ENCODE measurements around the gene SSH2. TPM values are rescaled to one million over a fixed set of nuclear protein-coding genes. Genes with fewer than 3 reads are reported as not detected.

Gene SSH2
- total RNA-seq, 1 experiment from 2014 or later = 14.6 TPM

DNA sequence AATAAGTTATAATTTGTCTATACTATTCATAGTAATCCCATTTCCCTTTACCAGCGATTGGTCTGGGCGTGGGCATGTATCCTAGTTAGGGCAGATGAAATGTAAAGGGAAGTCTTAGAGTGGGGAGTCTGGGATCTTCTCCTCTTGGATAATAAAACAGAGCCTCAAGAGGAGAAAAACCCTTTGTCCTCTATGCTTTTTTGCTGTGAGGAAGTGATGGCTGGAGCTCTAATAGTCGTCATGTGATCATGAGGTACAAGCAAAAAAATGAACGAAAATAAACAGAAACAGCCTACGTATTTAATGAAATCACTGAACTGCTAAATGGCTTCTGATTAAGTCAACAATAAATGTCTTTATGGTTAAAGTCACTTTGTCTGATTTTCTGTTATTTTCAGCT, 38.2 kb upstream of the SSH2 start:
- H3K23ac ChIP-seq (ENCODE audit: insufficient read length, low read depth, low read length) = no peak overlapping the region
- H2AFZ ChIP-seq (ENCODE audit: low read length) = no peak overlapping the region
- no peak overlapping the region for H3T11ph ChIP-seq (ENCODE audit: low read length)
- no peak overlapping the region for H3K4me3 Mint-ChIP-seq
- H2BK15ac ChIP-seq (ENCODE audit: low read depth, low read length) = no peak overlapping the region
- H3K36me3 Mint-ChIP-seq (ENCODE audit: insufficient read depth in 1 of 3, low read depth in 3 of 3) = peaks cover 0 to 5% (median 0%) of the 10 kb centered on the region in 3 experiments; a peak in 2 of 7 replicates
- H3K79me2 ChIP-seq (ENCODE audit: insufficient read depth, low read length) = no peaks in the 10 kb centered on the region
- H2BK120ac ChIP-seq (ENCODE audit: low read depth, low read length, poor library complexity, severe bottlenecking) = no peak overlapping the region
- no peaks in the 10 kb centered on the region for H3K4me1 Mint-ChIP-seq
- no peak overlapping the region for H3K27ac Mint-ChIP-seq
- no peak for DNase-seq
- H3K14ac ChIP-seq (ENCODE audit: insufficient read depth, low read length) = no peak overlapping the region
- no peaks in the 10 kb centered on the region for H3K23me2 ChIP-seq (ENCODE audit: insufficient read length, low read depth, low read length, poor library complexity, severe bottlenecking)
- no peak overlapping the region for H3K18ac ChIP-seq (ENCODE audit: insufficient read length, low read depth, low read length)
- no peak overlapping the region for H2BK12ac ChIP-seq (ENCODE audit: insufficient read length, low read depth, low read length)
- H3K9me3 Mint-ChIP-seq = peaks cover 6 to 9% of the 10 kb centered on the region in 2 experiments; a peak in 2 of 5 replicates
- no peak overlapping the region for H2AK5ac ChIP-seq (ENCODE audit: insufficient read length, low read length)
- no peak overlapping the region for H2BK5ac ChIP-seq (ENCODE audit: insufficient read length, low read length)
- no peaks in the 10 kb centered on the region for H3K27me3 ChIP-seq (ENCODE audit: insufficient read depth, low read length)
- H3K9ac ChIP-seq (ENCODE audit: extremely low read depth, insufficient read length, low read length) = no peak overlapping the region
- no CpG with 5 or more reads among the region's 5 CpGs for WGBS (ENCODE audit: extremely low coverage, insufficient read length, low lambda C conversion rate)
- H3K79me1 ChIP-seq (ENCODE audit: insufficient read depth, low read depth, low read length, poor library complexity, severe bottlenecking) = no peaks in the 10 kb centered on the region
- H4K20me1 ChIP-seq (ENCODE audit: control insufficient read depth, insufficient read depth, insufficient read length) = no peaks in the 10 kb centered on the region
- H4K5ac ChIP-seq (ENCODE audit: insufficient read length, low read depth, low read length) = no peak overlapping the region
- no peak overlapping the region for H3K56ac ChIP-seq (ENCODE audit: insufficient read length, low read depth, low read length)
- H3K4me1 ChIP-seq (ENCODE audit: insufficient read depth, low read length) = no peaks in the 10 kb centered on the region
- no peak for TF ChIP-seq CTCF (conservative IDR thresholded peaks at IDR 0.05)
- H3K27me3 Mint-ChIP-seq (ENCODE audit: low read depth) = peaks cover 2% of the 10 kb centered on the region; the same call in 1 of the 2 replicates
- no peaks in the 10 kb centered on the region for H3K9me3 ChIP-seq (ENCODE audit: control insufficient read depth, low read depth, low read length)
- H3K4ac ChIP-seq (ENCODE audit: low read depth, low read length) = no peak overlapping the region
- no peak overlapping the region for H4K8ac ChIP-seq (replicated peaks; ENCODE audit: insufficient read length, low read depth, low read length)
- H3K27ac ChIP-seq (ENCODE audit: insufficient read length, low read depth, low read length) = no peak overlapping the region
- no peak overlapping the region for H3K4me2 ChIP-seq (ENCODE audit: insufficient read depth, insufficient read length, low read length)
- no peak overlapping the region for H2BK20ac ChIP-seq (ENCODE audit: low read depth, low read length, poor library complexity, severe bottlenecking)
- H4K91ac ChIP-seq (ENCODE audit: insufficient read length, low read depth, low read length) = no peak overlapping the region

All from H9 (cell line).